ENCODE measurements around the gene OR5M3. TPM values are rescaled to one million over a fixed set of nuclear protein-coding genes. Genes with fewer than 3 reads are reported as not detected.

OR5M3 gene
- total and polyA plus RNA-seq, 5 experiments from 2014 or later: not detected

Other genes with a start within 250 kb of the OR5M3 start
- not detected for gene OR5T2, start 239.1 kb downstream of the OR5M3 start, total RNA-seq
- not detected for gene OR5T2, start 239.1 kb downstream of the OR5M3 start, polyA plus RNA-seq
- not detected for gene OR5T3, start 221.1 kb downstream of the OR5M3 start, total RNA-seq
- gene OR5T3, start 221.1 kb downstream of the OR5M3 start, polyA plus RNA-seq: not detected
- gene OR5T1, start 199.2 kb downstream of the OR5M3 start, total RNA-seq: not detected
- not detected for gene OR5T1, start 199.2 kb downstream of the OR5M3 start, polyA plus RNA-seq
- gene OR8H1, start 181.1 kb downstream of the OR5M3 start, total RNA-seq: not detected
- gene OR8H1, start 181.1 kb downstream of the OR5M3 start, polyA plus RNA-seq: not detected
- gene OR8K3, start 158.2 kb downstream of the OR5M3 start, total RNA-seq: not detected
- not detected for gene OR8K3, start 158.2 kb downstream of the OR5M3 start, polyA plus RNA-seq
- not detected for gene OR8K1, start 127.3 kb downstream of the OR5M3 start, total RNA-seq
- not detected for gene OR8K1, start 127.3 kb downstream of the OR5M3 start, polyA plus RNA-seq
- not detected for gene OR8J1, start 119.1 kb downstream of the OR5M3 start, total RNA-seq
- not detected for gene OR8J1, start 119.1 kb downstream of the OR5M3 start, polyA plus RNA-seq
- gene OR8U1, start 97.7 kb downstream of the OR5M3 start, total RNA-seq: not detected
- not detected for gene OR8U1, start 97.7 kb downstream of the OR5M3 start, polyA plus RNA-seq
- gene OR5AL1, start 60.7 kb downstream of the OR5M3 start, total RNA-seq: not detected
- not detected for gene OR5AL1, start 60.7 kb downstream of the OR5M3 start, polyA plus RNA-seq
- not detected for gene OR5M8, start 18.0 kb upstream of the OR5M3 start, total RNA-seq
- gene OR5M8, start 18.0 kb upstream of the OR5M3 start, polyA plus RNA-seq: not detected
- gene OR5M11, start 69.9 kb upstream of the OR5M3 start, total RNA-seq: not detected
- gene OR5M11, start 69.9 kb upstream of the OR5M3 start, polyA plus RNA-seq: not detected
- gene OR5M10, start 104.4 kb upstream of the OR5M3 start, total RNA-seq: not detected
- gene OR5M10, start 104.4 kb upstream of the OR5M3 start, polyA plus RNA-seq: not detected
- not detected for gene OR5M1, start 141.5 kb upstream of the OR5M3 start, total RNA-seq
- not detected for gene OR5M1, start 141.5 kb upstream of the OR5M3 start, polyA plus RNA-seq
- gene OR5AP2, start 169.1 kb upstream of the OR5M3 start, total RNA-seq: not detected
- gene OR5AP2, start 169.1 kb upstream of the OR5M3 start, polyA plus RNA-seq: not detected
- gene OR5AR1, start 190.3 kb upstream of the OR5M3 start, total RNA-seq: not detected
- gene OR5AR1, start 190.3 kb upstream of the OR5M3 start, polyA plus RNA-seq: not detected
- gene OR9G1, start 225.7 kb upstream of the OR5M3 start, total RNA-seq: not detected
- gene OR9G1, start 225.7 kb upstream of the OR5M3 start, polyA plus RNA-seq: not detected